Uterus (tissue), 4 donors: ENCODE results near the gene STXBP5. TPM values are rescaled to one million over a fixed set of nuclear protein-coding genes. Genes with fewer than 3 reads are reported as not detected.
A peak's percentile ranks its signal among the peaks of the same experiment; 100 is the strongest.

Experiments used
- DNase-seq, 2 donors: peaks; one replicate each; pipeline ENCODE4 v3.0.0-alpha.2; 2019 to 2020
- H3K27ac ChIP-seq, 2 donors: fragments of 200-600 bp; sonication (generic); 1 replicate in 1 of 2; 2 replicates in 1 of 2; pipeline ENCODE4 v1.5.1; 2016 to 2018
- H3K27me3 ChIP-seq, 2 donors: fragments of 200-600 bp; sonication (generic); one replicate each; pipeline ENCODE4 v1.5.1; 2018 to 2019; ENCODE audit warnings: control low read depth in 1 of 2
- H3K36me3 ChIP-seq, 2 donors: fragments of 200-600 bp; sonication (generic); one replicate each; pipeline ENCODE4 v1.5.1; 2019; ENCODE audit warnings: control low read depth in 1 of 2
- H3K4me1 ChIP-seq, 2 donors: fragments of 200-600 bp; sonication (generic); one replicate each; pipeline ENCODE4 v1.5.1; 2018 to 2019; ENCODE audit warnings: control low read depth in 1 of 2
- H3K4me3 ChIP-seq, 2 donors: fragments of 200-600 bp; sonication (generic); 1 replicate in 1 of 2; 2 replicates in 1 of 2; pipeline ENCODE4 v1.5.1; 2018 to 2019; ENCODE audit warnings: mild to moderate bottlenecking in 1 of 2
- H3K9me3 ChIP-seq, 2 donors: fragments of 200-600 bp; sonication (generic); one replicate each; pipeline ENCODE4 v1.5.1; 2019; ENCODE audit warnings: control low read depth in 1 of 2
- CTCF ChIP-seq, 4 experiments: fragments of 200-600 bp in 2 of 4; fragments of 450-650 bp in 2 of 4; sonication (generic) in 2 of 4; IDR thresholded peaks; one replicate each; pipeline ENCODE4 v1.5.1; 2016 to 2019; ENCODE audit warnings: antibody characterized with exemption in 4 of 4, mild to moderate bottlenecking in 2 of 4, moderate library complexity in 1 of 4
- POLR2A ChIP-seq, 2 donors: fragments of 450-650 bp; IDR thresholded peaks; one replicate each; pipeline ENCODE4 v1.6.1; 2016; ENCODE audit warnings: antibody characterized with exemption in 2 of 2, mild to moderate bottlenecking in 1 of 2, moderate library complexity in 1 of 2
- intact Hi-C: fragments of 100-400 bp; cut with DNase I; formaldehyde crosslinking; loops from one replicate; pipeline ENCODE4 v1.15.1; 2023; ENCODE audit warnings: low total_unique reads
- total RNA-seq, 4 donors: library from RNA; depleted of rRNA in 3 of 4; stranded (reverse); fragments of >200 nt in 3 of 4; gene quantifications; one replicate each; pipeline versions ENCODE4 v1.1.0 to v1.2.4, GENCODE V29; 2014 to 2023
- donor health status: DM: yes; HTN: yes; CAD: no.

STXBP5 gene
- total RNA-seq, 4 donors from 2014 or later, result 28.9 to 80.2 (median 36.9) TPM

GRCh38 chr6:147384029-147384428 is 179.8 kb downstream of the STXBP5 start:
- Histone ChIP-seq H3K27ac (no peak overlapping the region), H3K36me3 (no peaks in the 10 kb centered on the region), H3K9me3 (no peaks in the 10 kb centered on the region), H3K4me3 (no peak overlapping the region), H3K4me1 (no peaks in the 10 kb centered on the region), H3K27me3 (no peaks in the 10 kb centered on the region)
- no peak for DNase-seq
- TF ChIP-seq POLR2A (IDR thresholded peaks at IDR 0.05), result no peak
- no peak for TF ChIP-seq CTCF (IDR thresholded peaks at IDR 0.05)
- intact Hi-C loops, result no loop called here

- no peak overlapping the region for H3K4me3 ChIP-seq
- no peak for DNase-seq
- no peaks in the 10 kb centered on the region for H3K4me1 ChIP-seq
- H3K9me3 ChIP-seq, result no peaks in the 10 kb centered on the region
- no peak overlapping the region for H3K27ac ChIP-seq
- H3K27me3 ChIP-seq, result no peaks in the 10 kb centered on the region
- intact Hi-C loops, result no loop called here
- no peak for TF ChIP-seq CTCF (IDR thresholded peaks at IDR 0.05)
- H3K36me3 ChIP-seq, result no peaks in the 10 kb centered on the region
Observed at GRCh38 chr6:147384737-147385710, 180.8 kb downstream of the STXBP5 start.

GRCh38 chr6:147389463-147389862 is 185.2 kb downstream of the STXBP5 start:
- DNase-seq, result no peak
- no peaks in the 10 kb centered on the region for H3K36me3 ChIP-seq
- H3K9me3 ChIP-seq, result no peaks in the 10 kb centered on the region
- no peak overlapping the region for H3K27ac ChIP-seq
- no peaks in the 10 kb centered on the region for H3K4me1 ChIP-seq
- no peak overlapping the region for H3K4me3 ChIP-seq
- no peak for TF ChIP-seq POLR2A (IDR thresholded peaks at IDR 0.05)
- no peak for TF ChIP-seq CTCF (IDR thresholded peaks at IDR 0.05)
- H3K27me3 ChIP-seq, result no peaks in the 10 kb centered on the region
- intact Hi-C loops, result no loop called here

- DNase-seq, result no peak
- H3K27me3 ChIP-seq, result no peaks in the 10 kb centered on the region
- no peaks in the 10 kb centered on the region for H3K9me3 ChIP-seq
- H3K27ac ChIP-seq, result no peak overlapping the region
- no peak overlapping the region for H3K4me3 ChIP-seq
- no peaks in the 10 kb centered on the region for H3K4me1 ChIP-seq
- intact Hi-C loops, result no loop called here
- no peaks in the 10 kb centered on the region for H3K36me3 ChIP-seq
- TF ChIP-seq CTCF (IDR thresholded peaks at IDR 0.05), result peak in 1 of 4 experiments; percentile 15
- TF ChIP-seq POLR2A (IDR thresholded peaks at IDR 0.05), result no peak
Observed at GRCh38 chr6:147390909-147391536, 186.8 kb downstream of the STXBP5 start.
